Fibroblast of skin of right biceps (primary cell): Measurements from ENCODE around the gene SHISA4.
A peak's percentile ranks its signal among the peaks of the same experiment; 100 is the strongest.
"Not testable (repeated sequence)": the region's sequence is repeated elsewhere in the genome, so short reads cannot be mapped to it uniquely, and the experiment has no call there.

Experiments used
- DNase-seq: peaks from one replicate; pipeline ENCODE4 v3.0.0-alpha.2; 2013

Gene SHISA4

GRCh38 chr1:201888282-201889089 lies at the start of gene SHISA4:
Gene SHISA4 (plus strand): TSS chr1:201888898. CDS start chr1:201888995, 97 bp downstream.
- peak; percentile 47 for DNase-seq

- DNase-seq, result not testable (repeated sequence)
These were observed 49.6 kb upstream of the SHISA4 start for GRCh38 chr1:201839089-201839488.

- no peak for DNase-seq
These were observed 48.6 kb upstream of the SHISA4 start for GRCh38 chr1:201840055-201840454.

GRCh38 chr1:201840490-201840889 lies 48.2 kb upstream of the SHISA4 start:
- DNase-seq, result no peak

GRCh38 chr1:201841265-201841912 lies 47.3 kb upstream of the SHISA4 start:
- no peak for DNase-seq

- DNase-seq, result no peak
These were observed 46.1 kb upstream of the SHISA4 start for GRCh38 chr1:201842472-201843027.

- peak; percentile 75 for DNase-seq
These were observed 43.2 kb upstream of the SHISA4 start for GRCh38 chr1:201845331-201846083.

- DNase-seq, result no peak
These were observed 41.5 kb upstream of the SHISA4 start for GRCh38 chr1:201847150-201847549.

GRCh38 chr1:201848230-201848629 lies 40.5 kb upstream of the SHISA4 start:
- no peak for DNase-seq

- no peak for DNase-seq
These were observed 39.2 kb upstream of the SHISA4 start for GRCh38 chr1:201849372-201850052.

- peak; percentile 96 for DNase-seq
These were observed 38.7 kb upstream of the SHISA4 start for GRCh38 chr1:201850053-201850397.

- DNase-seq, result no peak
These were observed 36.7 kb upstream of the SHISA4 start for GRCh38 chr1:201851949-201852348.

GRCh38 chr1:201856722-201857121 lies 32.0 kb upstream of the SHISA4 start:
- not testable (repeated sequence) for DNase-seq

GRCh38 chr1:201859424-201859823 lies 29.3 kb upstream of the SHISA4 start:
- peak; percentile 12 for DNase-seq

- DNase-seq, result no peak
These were observed 27.2 kb upstream of the SHISA4 start for GRCh38 chr1:201861448-201861847.

GRCh38 chr1:201870397-201870796 lies 18.3 kb upstream of the SHISA4 start:
- DNase-seq, result peak; percentile 44

GRCh38 chr1:201874672-201875071 lies 14.0 kb upstream of the SHISA4 start:
- no peak for DNase-seq

- DNase-seq, result peak; percentile 32
These were observed 12.4 kb upstream of the SHISA4 start for GRCh38 chr1:201876148-201876818.

GRCh38 chr1:201877877-201878401 lies 10.8 kb upstream of the SHISA4 start:
- DNase-seq, result peak; percentile 49

GRCh38 chr1:201880928-201881571 lies 7.6 kb upstream of the SHISA4 start:
- no peak for DNase-seq

GRCh38 chr1:201881617-201882016 lies 7.1 kb upstream of the SHISA4 start:
- no peak for DNase-seq
